MG63 (cell line): ENCODE measurements around the gene NEU4. TPM values are rescaled to one million over a fixed set of nuclear protein-coding genes. Genes with fewer than 3 reads are reported as not detected.
"Not testable (repeated sequence)": the region's sequence is repeated elsewhere in the genome, so short reads cannot be mapped to it uniquely, and the experiment has no call there.

Experiments
- DNase-seq: peaks from one replicate; pipeline ENCODE4 v3.0.0-alpha.2; 2020
- H3K27me3 ChIP-seq: fragments of 250-450 bp; sonication (Bioruptor Pico); 2 replicates; pipeline ENCODE4 v1.5.1; 2020; ENCODE audit warnings: mild to moderate bottlenecking, moderate library complexity
- H3K36me3 ChIP-seq: fragments of 250-450 bp; sonication (Bioruptor Pico); 2 replicates; pipeline ENCODE4 v1.5.1; 2020; ENCODE audit warnings: mild to moderate bottlenecking, moderate library complexity
- H3K4me3 ChIP-seq: fragments of 250-450 bp; sonication (Bioruptor Pico); 2 replicates; pipeline ENCODE4 v1.5.1; 2020; ENCODE audit warnings: mild to moderate bottlenecking, moderate library complexity
- H3K9me3 ChIP-seq: fragments of 250-450 bp; sonication (Bioruptor Pico); 2 replicates; pipeline ENCODE4 v1.5.1; 2020; ENCODE audit warnings: mild to moderate bottlenecking, moderate library complexity
- total RNA-seq: library from RNA; depleted of rRNA; stranded (reverse); fragments of >200 nt; shearing (Covaris generic); gene quantifications from 2 replicates; pipeline ENCODE4 v1.2.3, GENCODE V29; 2014; ENCODE audit warnings: low replicate concordance

The NEU4 gene
- total RNA-seq, 1 experiment from 2014 or later, result not detected

- no peaks in the 10 kb centered on the region for H3K36me3 ChIP-seq
- DNase-seq, result no peak
- H3K27me3 ChIP-seq, result no peaks in the 10 kb centered on the region
- no peaks in the 10 kb centered on the region for H3K9me3 ChIP-seq
- H3K4me3 ChIP-seq, result no peak overlapping the region
Measured at GRCh38 chr2:241815477-241816430, 6.8 kb downstream of the NEU4 start.

- Histone ChIP-seq H3K27me3 (no peaks in the 10 kb centered on the region), H3K36me3 (no peaks in the 10 kb centered on the region), H3K9me3 (no peaks in the 10 kb centered on the region), H3K4me3 (no peak overlapping the region)
- DNase-seq, result no peak
Measured at GRCh38 chr2:241816431-241817121, 7.6 kb downstream of the NEU4 start.

- no peaks in the 10 kb centered on the region for H3K36me3 ChIP-seq
- H3K27me3 ChIP-seq, result no peaks in the 10 kb centered on the region
- H3K9me3 ChIP-seq, result no peaks in the 10 kb centered on the region
- no peak for DNase-seq
- H3K4me3 ChIP-seq, result no peak overlapping the region
Measured at GRCh38 chr2:241817126-241817820, 8.3 kb downstream of the NEU4 start.

- not testable (repeated sequence) for H3K9me3 ChIP-seq, H3K27me3 ChIP-seq, DNase-seq, H3K4me3 ChIP-seq, H3K36me3 ChIP-seq
Measured at GRCh38 chr2:241817821-241818215, 8.8 kb downstream of the NEU4 start.

GRCh38 chr2:241818229-241818942, 9.4 kb downstream of the NEU4 start:
- H3K4me3 ChIP-seq, result no peak overlapping the region
- H3K36me3 ChIP-seq, result no peaks in the 10 kb centered on the region
- DNase-seq, result no peak
- H3K9me3 ChIP-seq, result no peaks in the 10 kb centered on the region
- H3K27me3 ChIP-seq, result no peaks in the 10 kb centered on the region

GRCh38 chr2:241818943-241819270, 9.9 kb downstream of the NEU4 start:
- Histone ChIP-seq H3K27me3 (no peaks in the 10 kb centered on the region), H3K4me3 (no peak overlapping the region), H3K36me3 (no peaks in the 10 kb centered on the region), H3K9me3 (no peaks in the 10 kb centered on the region)
- no peak for DNase-seq

GRCh38 chr2:241819947-241820624, 11.1 kb downstream of the NEU4 start:
- not testable (repeated sequence) for DNase-seq, H3K27me3 ChIP-seq, H3K36me3 ChIP-seq, H3K9me3 ChIP-seq, H3K4me3 ChIP-seq

- H3K36me3 ChIP-seq, result no peaks in the 10 kb centered on the region
- DNase-seq, result no peak
- no peak overlapping the region for H3K4me3 ChIP-seq
- no peaks in the 10 kb centered on the region for H3K9me3 ChIP-seq
- H3K27me3 ChIP-seq, result no peaks in the 10 kb centered on the region
Measured at GRCh38 chr2:241820625-241821384, 11.8 kb downstream of the NEU4 start.

GRCh38 chr2:241821460-241822263, 12.7 kb downstream of the NEU4 start:
- no peak for DNase-seq
- Histone ChIP-seq H3K36me3 (no peaks in the 10 kb centered on the region), H3K9me3 (no peaks in the 10 kb centered on the region), H3K27me3 (no peaks in the 10 kb centered on the region), H3K4me3 (no peak overlapping the region)

- Histone ChIP-seq H3K27me3 (no peaks in the 10 kb centered on the region), H3K4me3 (no peak overlapping the region), H3K9me3 (peaks cover 1% of the 10 kb centered on the region), H3K36me3 (no peaks in the 10 kb centered on the region)
- DNase-seq, result no peak
Measured at GRCh38 chr2:241822264-241822623, 13.3 kb downstream of the NEU4 start.

GRCh38 chr2:241823531-241824437, 14.8 kb downstream of the NEU4 start:
- H3K36me3 ChIP-seq, H3K27me3 ChIP-seq, DNase-seq, H3K4me3 ChIP-seq: not testable (repeated sequence)
- H3K9me3 ChIP-seq, result peaks cover 11% of the 10 kb centered on the region

- H3K27me3 ChIP-seq, result no peaks in the 10 kb centered on the region
- H3K9me3 ChIP-seq, result peaks cover 11% of the 10 kb centered on the region
- DNase-seq, result no peak
- no peak overlapping the region for H3K4me3 ChIP-seq
- no peaks in the 10 kb centered on the region for H3K36me3 ChIP-seq
Measured at GRCh38 chr2:241827394-241827793, 18.4 kb downstream of the NEU4 start.

GRCh38 chr2:241833101-241833663, 24.2 kb downstream of the NEU4 start:
- H3K9me3 ChIP-seq, result peaks cover 5% of the 10 kb centered on the region
- no peak for DNase-seq
- no peaks in the 10 kb centered on the region for H3K36me3 ChIP-seq
- H3K27me3 ChIP-seq, result peaks cover 18% of the 10 kb centered on the region
- no peak overlapping the region for H3K4me3 ChIP-seq
